GM10266 (cell line): ENCODE results near the gene GBGT1.
A peak's percentile ranks its signal among the peaks of the same experiment; 100 is the strongest.
"Not testable (repeated sequence)": the region's sequence is repeated elsewhere in the genome, so short reads cannot be mapped to it uniquely, and the experiment has no call there.

Experiments used
- DNase-seq: peaks from one replicate; pipeline ENCODE4 v3.0.0; 2012; ENCODE audit errors: extremely low spot score
- CTCF ChIP-seq: IDR thresholded peaks from 2 replicates; pipeline ENCODE4 v1.5.1; 2012; ENCODE audit warnings: mild to moderate bottlenecking, low read depth; ENCODE audit not compliant: control insufficient read depth, insufficient read depth; ENCODE audit errors: missing control alignments

Gene GBGT1

GRCh38 chr9:133205996-133206931 lies 42.5 kb upstream of the GBGT1 start:
- no peak for TF ChIP-seq CTCF
- no peak for DNase-seq

GRCh38 chr9:133205481-133205887 lies 41.8 kb upstream of the GBGT1 start:
- DNase-seq: not testable (repeated sequence)

- DNase-seq: no peak
- TF ChIP-seq CTCF: no peak
Measured at GRCh38 chr9:133204993-133205336, 41.3 kb upstream of the GBGT1 start.

GRCh38 chr9:133204335-133204992 lies 40.8 kb upstream of the GBGT1 start:
- TF ChIP-seq CTCF: no peak
- DNase-seq: no peak

GRCh38 chr9:133203506-133204075 lies 39.9 kb upstream of the GBGT1 start:
- peak; percentile 19 for DNase-seq
- TF ChIP-seq CTCF: no peak

GRCh38 chr9:133202688-133203453 lies 39.2 kb upstream of the GBGT1 start:
- DNase-seq: no peak
- no peak for TF ChIP-seq CTCF

DNA sequence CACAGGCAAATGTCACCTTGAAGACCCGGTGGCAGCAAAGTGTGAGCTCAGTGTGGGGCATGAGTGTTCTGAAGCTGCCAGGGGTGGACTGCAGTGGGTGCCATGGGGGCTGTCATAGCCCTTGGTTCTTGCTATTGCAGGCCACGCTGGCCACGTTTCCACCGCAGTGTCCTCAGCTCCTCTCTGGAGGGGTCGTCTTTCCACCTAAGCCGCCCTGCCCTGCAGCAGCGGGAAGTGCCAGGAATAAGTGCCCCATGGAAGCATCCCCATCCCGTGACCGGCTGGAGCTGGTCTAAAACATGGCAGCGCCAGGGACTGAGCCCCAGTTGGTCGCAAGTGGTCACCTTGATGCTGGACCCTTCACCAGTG lies 38.4 kb upstream of the GBGT1 start:
- no peak for TF ChIP-seq CTCF
- no peak for DNase-seq
